Cardiac septum (tissue), 1 donor: ENCODE data around the gene MRPL54. TPM values are rescaled to one million over a fixed set of nuclear protein-coding genes. Genes with fewer than 3 reads are reported as not detected.
A peak's percentile ranks its signal among the peaks of the same experiment; 100 is the strongest.

Source experiments
- DNase-seq: peaks from one replicate; pipeline ENCODE4 v3.0.0-alpha.2; 2020; ENCODE audit warnings: low spot score
- intact Hi-C: fragments of 100-400 bp; cut with DNase I; formaldehyde crosslinking; loops from one replicate; pipeline ENCODE4 v1.14.0; 2022
- long read RNA-seq: library from polyadenylated mRNA; unstranded; transcript quantifications from one replicate; pipeline ENCODE4 v2.0.0, GENCODE V29; 2021
- total RNA-seq: library from RNA; stranded (reverse); fragmentation: NEBNext Ultra II Directional; extraction: Animal tissue kit (Norgen Biotek cat#: 25700); gene quantifications from one replicate; pipeline ENCODE4 v1.2.1, GENCODE V29; 2021
- donor health status: DM: no; HTN: no; CAD: no.

The MRPL54 gene
- 81.4 TPM for total RNA-seq
- long read RNA-seq, transcript MRPL54-201 (3 exons, 626 nt), result major isoform, 15 of 19 reads
- long read RNA-seq, partial matches to known transcripts, result 3 of 19 reads
- long read RNA-seq, other reads (novel, unspliced or antisense), result 1 of 19 reads

DNA sequence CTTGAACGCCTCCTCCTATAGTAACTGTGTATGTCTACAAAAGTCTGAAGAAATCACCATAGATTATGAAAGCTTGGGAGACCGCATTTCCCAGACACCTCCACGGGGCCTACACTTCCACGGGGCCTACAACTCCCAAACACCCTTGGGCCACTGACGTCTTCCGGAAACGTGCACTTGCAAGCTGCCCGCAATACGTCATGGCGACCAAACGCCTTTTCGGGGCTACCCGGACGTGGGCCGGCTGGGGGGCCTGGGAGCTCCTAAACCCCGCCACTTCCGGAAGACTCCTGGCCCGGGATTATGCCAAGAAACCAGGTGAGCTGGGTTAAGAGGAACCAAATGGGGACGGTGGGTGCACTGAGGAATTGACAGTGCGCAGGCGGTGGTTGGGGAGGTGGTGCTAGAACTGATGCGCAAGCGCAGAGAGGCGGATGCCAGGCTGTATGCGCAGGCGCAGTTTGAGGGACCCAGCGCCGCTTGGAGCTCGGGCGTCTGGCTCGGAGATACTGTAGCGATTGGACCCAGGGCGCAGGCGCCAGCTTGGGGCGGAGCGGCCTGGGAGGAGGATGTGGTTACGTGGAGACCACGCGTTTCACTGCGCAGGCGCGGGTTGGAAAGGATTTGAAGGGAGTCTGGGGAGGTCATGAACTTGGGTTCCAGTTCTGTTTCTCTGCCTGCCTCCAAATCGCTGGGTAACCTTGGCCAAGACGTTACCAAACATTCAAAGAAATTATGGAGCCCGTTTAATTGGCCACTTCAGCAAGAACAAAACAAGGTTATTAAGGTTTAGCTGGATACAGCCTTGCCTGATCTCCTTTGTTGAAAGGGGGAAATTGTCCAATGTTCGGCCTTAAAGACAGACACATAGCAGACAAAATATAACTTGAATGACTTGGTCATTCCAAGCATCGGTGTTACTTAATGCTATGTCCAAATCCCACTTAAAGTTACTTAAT lies at the start of gene MRPL54:
TSS of gene MRPL54 (plus strand) at position 182 of the 959 bp plus-strand sequence. CDS start at position 201, 19 bp downstream.
- DNase-seq, result peak; percentile 100
- intact Hi-C loops, result loop anchor here (5.0 kb wide), 1 partner anchor 225 kb away; the partner anchor contains the start of gene EEF2

- no peak for DNase-seq
- intact Hi-C loops, result no loop called here
These were observed 46.3 kb upstream of the MRPL54 start for GRCh38 chr19:3716147-3716668.

DNA sequence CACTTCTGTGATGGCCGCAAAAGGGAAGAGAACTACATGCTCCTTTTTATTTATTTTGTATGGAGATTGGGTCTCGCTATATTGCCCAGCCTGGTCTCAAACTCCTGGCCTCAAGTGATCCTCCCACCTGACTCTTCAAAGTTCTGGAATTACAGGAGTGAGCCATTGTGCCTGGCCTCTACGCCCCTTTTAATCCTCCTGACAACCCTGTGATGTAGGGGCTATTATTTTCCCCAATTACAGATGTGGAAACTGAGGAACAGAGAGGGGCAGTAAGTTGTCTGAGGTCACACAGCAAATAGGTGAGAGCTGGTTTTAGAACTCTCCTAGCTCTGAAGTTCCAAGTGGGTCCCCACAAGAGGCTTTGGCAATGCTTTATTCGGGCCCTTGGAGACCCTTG lies 42.6 kb upstream of the MRPL54 start:
- intact Hi-C loops, result no loop called here
- no peak for DNase-seq

DNA sequence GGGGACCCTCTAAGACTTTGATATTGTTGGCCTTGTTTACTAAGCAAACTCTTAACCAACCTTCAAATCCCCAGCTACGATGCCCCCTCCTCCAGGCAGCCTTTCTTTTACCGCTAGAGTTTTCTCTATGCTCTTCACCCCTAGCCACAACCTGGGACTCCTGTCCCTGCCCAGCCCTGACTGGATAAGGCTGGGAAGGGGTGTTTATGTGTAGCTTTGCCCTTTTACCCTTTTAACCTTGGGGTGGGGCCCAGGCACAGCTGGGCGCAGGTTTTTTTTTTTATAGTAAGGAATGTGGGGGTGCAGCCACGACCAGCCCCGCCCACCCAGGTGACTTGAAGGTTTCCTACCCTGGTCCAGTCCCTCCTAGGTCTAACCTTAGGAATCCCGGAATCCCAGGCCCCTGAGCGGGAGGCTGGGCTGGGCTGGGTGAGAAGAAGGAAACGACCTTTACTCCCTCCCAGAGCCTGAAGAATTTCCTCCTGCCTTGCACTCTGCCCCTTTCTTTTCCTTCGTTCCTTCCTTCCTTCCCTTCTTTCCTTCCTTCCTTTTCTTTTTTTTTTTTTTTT lies 42.0 kb upstream of the MRPL54 start:
- intact Hi-C loops, result no loop called here
- no peak for DNase-seq

GRCh38 chr19:3721131-3721886 lies 41.2 kb upstream of the MRPL54 start:
- intact Hi-C loops, result no loop called here
- peak; percentile 80 for DNase-seq

DNA sequence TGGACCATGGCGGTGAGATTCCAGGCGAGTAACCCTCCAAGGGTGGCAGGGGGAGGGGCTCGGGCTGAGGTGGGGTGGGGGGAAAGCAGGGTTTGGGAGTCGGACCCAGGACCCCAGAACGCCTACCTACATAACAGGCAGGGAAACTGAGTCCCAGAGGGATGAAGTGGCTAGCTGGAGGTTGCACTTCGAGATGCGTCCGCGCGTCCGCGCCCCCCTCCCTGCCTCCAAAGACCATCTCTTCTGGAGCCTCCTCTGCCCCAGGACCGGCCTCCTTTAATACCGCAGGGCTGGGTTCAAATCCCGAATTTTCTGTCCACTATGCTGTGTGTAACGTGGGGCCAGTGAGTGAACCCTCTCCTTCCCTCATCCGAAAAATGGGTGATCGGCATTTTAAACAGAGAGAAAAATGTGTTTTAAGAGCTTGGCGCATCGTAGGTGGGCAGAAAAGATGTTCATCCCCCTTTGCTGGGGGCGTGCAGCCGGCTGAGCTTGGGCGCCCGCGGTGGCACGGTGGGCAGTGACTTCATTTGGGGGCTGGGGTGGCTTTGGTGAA lies 40.5 kb upstream of the MRPL54 start:
- DNase-seq, result no peak
- intact Hi-C loops, result no loop called here

GRCh38 chr19:3722443-3723109 lies 39.9 kb upstream of the MRPL54 start:
- intact Hi-C loops, result no loop called here
- no peak for DNase-seq

GRCh38 chr19:3723110-3723488 lies 39.4 kb upstream of the MRPL54 start:
- DNase-seq, result no peak
- intact Hi-C loops, result no loop called here

GRCh38 chr19:3723883-3724282 lies 38.6 kb upstream of the MRPL54 start:
- intact Hi-C loops, result no loop called here

DNA sequence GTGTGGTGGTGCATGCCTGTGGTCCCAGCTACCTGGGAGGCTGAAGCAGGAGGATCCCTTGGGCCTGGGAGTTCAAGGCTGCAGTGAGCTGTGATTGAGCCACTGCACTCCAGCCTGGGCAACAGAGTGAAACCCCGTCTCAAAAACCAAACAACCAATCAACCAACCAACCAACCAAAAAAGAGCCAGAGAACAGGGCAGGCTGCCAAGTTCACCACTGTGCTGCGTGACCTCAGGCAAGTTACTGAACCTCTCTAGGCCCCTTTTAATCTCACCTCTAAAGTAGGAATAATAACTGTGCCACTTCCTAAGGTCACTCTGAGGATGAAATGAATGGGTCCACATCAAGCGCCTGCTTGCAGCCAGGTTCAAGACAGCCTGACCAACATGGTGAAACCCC lies 37.4 kb upstream of the MRPL54 start:
- DNase-seq, result no peak
- intact Hi-C loops, result no loop called here

More at GRCh38 chr19:3723883-3724282, 38.6 kb upstream of the MRPL54 start:
- DNase-seq, result no peak

- intact Hi-C loops, result no loop called here
- DNase-seq, result no peak
These were observed 36.7 kb upstream of the MRPL54 start for GRCh38 chr19:3725640-3726310.

GRCh38 chr19:3730457-3730958 lies 32.0 kb upstream of the MRPL54 start:
- intact Hi-C loops, result no loop called here
- DNase-seq, result no peak

DNA sequence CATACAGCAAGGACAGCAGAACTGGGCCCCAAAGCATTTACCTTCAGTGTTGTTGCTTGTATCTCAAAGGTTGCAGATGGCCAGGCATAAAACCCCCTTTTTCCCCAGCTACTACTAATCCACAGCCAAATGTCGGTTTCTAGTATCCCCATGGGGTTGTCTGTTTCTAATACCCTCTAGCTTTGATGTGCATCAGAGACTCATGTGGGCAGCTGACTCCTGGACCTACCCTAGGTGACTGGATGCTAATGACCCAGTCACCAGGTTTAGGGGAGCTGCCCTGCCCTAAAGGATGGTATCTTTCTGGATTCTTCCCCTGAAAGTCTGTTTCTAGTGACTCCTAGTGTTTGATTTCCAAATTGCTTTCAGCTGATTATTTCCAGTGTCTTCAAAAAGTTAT lies 30.4 kb upstream of the MRPL54 start:
- intact Hi-C loops, result no loop called here

GRCh38 chr19:3733549-3734309 lies 28.8 kb upstream of the MRPL54 start:
- DNase-seq, result no peak
- intact Hi-C loops, result no loop called here

More for the DNA sequence above, 30.4 kb upstream of the MRPL54 start:
- DNase-seq, result no peak

GRCh38 chr19:3734310-3734600 lies 28.2 kb upstream of the MRPL54 start:
- no peak for DNase-seq
- intact Hi-C loops, result no loop called here

DNA sequence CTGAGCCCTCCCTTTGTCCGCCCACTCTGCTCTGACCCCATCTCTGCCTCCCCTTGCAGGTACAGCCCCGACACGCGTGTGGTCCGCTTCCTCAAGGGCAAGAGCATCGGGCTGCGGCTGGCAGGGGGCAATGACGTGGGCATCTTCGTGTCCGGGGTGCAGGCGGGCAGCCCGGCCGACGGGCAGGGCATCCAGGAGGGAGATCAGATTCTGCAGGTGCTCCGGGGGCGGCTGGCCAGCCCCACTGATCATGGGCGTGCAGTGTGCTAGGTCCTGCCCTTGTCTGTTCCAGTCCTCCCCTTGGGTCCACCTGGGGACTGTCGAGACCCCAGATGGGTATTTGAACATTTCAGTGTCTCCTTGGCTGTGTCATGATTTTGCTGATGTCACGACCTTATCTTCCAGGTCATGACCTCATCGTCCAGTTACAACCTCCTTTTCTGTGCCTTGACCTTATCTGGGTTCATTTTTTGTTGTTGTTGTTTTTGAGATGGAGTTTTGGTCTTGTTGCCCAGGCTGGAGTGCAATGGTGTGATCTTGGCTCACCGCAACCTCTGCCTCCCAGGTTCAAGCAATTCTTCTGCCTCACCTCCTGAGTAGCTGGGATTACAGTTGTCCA lies 26.3 kb upstream of the MRPL54 start:
- no peak for DNase-seq
- intact Hi-C loops, result no loop called here

DNA sequence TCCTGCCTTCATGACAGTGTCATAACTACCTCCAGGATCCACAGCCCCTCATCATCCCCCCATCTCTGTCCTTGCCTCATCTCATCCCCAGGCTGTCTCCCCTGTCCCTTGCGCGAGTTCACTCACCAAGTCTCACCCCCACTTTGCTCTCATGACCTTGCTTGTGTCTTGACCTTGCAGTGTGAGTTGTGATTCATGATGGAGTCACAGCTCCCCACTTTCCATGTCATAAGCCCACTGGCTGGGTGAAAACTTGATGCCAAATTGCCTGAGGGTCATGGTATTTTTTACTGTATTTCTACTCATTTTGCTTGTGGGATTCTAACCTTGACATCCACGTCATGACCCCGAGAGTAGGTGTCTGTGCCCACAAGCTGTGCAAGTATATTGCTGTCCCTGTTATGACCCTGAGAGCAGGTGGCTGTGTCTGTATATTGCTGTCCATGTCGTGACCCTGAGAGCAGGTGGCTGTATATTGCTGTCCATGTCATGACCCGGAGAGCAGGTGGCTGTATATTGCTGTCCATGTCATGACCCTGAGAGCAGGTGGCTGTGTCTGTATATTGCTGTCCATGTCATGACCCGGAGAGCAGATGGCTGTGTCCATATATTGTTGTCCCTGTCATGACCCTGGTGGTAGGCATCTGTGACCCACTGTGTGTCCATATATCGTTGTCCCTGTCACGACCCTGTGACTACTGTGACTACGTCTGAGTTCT lies 24.8 kb upstream of the MRPL54 start:
- DNase-seq, result no peak
- intact Hi-C loops, result no loop called here
